Natural killer cell (primary cell): ENCODE measurements around the gene SPP2. TPM values are rescaled to one million over a fixed set of nuclear protein-coding genes. Genes with fewer than 3 reads are reported as not detected.

Source experiments
- ATAC-seq, 3 donors: fragments of 150-1000 bp in 2 of 3; fragments of 200-7000 bp in 1 of 3; cut with Tn5 transposase; 1 replicate in 1 of 3; 2 replicates in 2 of 3; pipeline ENCODE4 v1.10.0; 2021; ENCODE audit warnings: mild to moderate bottlenecking in 2 of 3, moderate library complexity in 2 of 3
- DNase-seq, 2 donors: peaks; one replicate each; pipeline versions ENCODE4 v3.0.0 to v3.0.0-alpha.2; 2013 to 2021; ENCODE audit warnings: mixed read lengths in 1 of 2
- H3K27ac ChIP-seq: one replicate; pipeline ENCODE4 v1.5.1; 2013; ENCODE audit warnings: mild to moderate bottlenecking, low read length
- H3K27me3 ChIP-seq: one replicate; pipeline ENCODE4 v1.6.1; 2013; ENCODE audit warnings: low read length; ENCODE audit not compliant: control insufficient read depth, insufficient read depth
- H3K36me3 ChIP-seq: one replicate; pipeline ENCODE4 v1.6.1; 2013; ENCODE audit warnings: low read length; ENCODE audit not compliant: control insufficient read depth, insufficient read depth
- H3K4me1 ChIP-seq: one replicate; pipeline ENCODE4 v1.6.1; 2013; ENCODE audit warnings: low read length; ENCODE audit not compliant: control insufficient read depth, insufficient read depth
- H3K4me3 ChIP-seq: one replicate; pipeline ENCODE4 v1.5.1; 2013; ENCODE audit warnings: low read length
- H3K9me3 ChIP-seq: one replicate; pipeline ENCODE4 v1.6.1; 2013; ENCODE audit warnings: low read length; ENCODE audit not compliant: control insufficient read depth, insufficient read depth
- H3K27ac Mint-ChIP-seq, 2 donors: one replicate each; pipeline ENCODE4 v1.8.0; 2022; ENCODE audit warnings: mild to moderate bottlenecking in 2 of 2, mixed read lengths in 2 of 2, moderate library complexity in 1 of 2
- H3K27me3 Mint-ChIP-seq, 2 donors: one replicate each; pipeline ENCODE4 v1.8.0; 2022; ENCODE audit warnings: low read depth in 2 of 2, mixed read lengths in 2 of 2
- H3K36me3 Mint-ChIP-seq: one replicate; pipeline ENCODE4 v1.8.0; 2022; ENCODE audit warnings: mixed read lengths
- H3K4me1 Mint-ChIP-seq, 2 donors: one replicate each; pipeline ENCODE4 v1.8.0; 2022; ENCODE audit warnings: mixed read lengths in 2 of 2
- H3K4me3 Mint-ChIP-seq: one replicate; pipeline ENCODE4 v1.8.0; 2022; ENCODE audit warnings: mild to moderate bottlenecking, moderate library complexity, mixed read lengths
- H3K9me3 Mint-ChIP-seq, 2 donors: one replicate each; pipeline ENCODE4 v1.8.0; 2022; ENCODE audit warnings: mixed read lengths in 2 of 2
- CTCF ChIP-seq: fragments of 200-600 bp; IDR thresholded peaks from one replicate; pipeline ENCODE4 v1.8.0; 2022; ENCODE audit warnings: antibody characterized with exemption
- WGBS: methylation state at CpG from one replicate; pipeline ENCODE4 v1.1.7; 2013; ENCODE audit warnings: missing lambda C conversion rate; ENCODE audit not compliant: insufficient coverage; 5-methylcytosine and 5-hydroxymethylcytosine counted together
- intact Hi-C: fragments of 100-400 bp; cut with micrococcal nuclease; formaldehyde crosslinking; loops from one replicate; pipeline ENCODE4 v1.14.2; 2022
- total RNA-seq, 4 donors: library from RNA; stranded (reverse); fragments of 120-200 nt in 1 of 4; gene quantifications; one replicate each; pipeline versions ENCODE4 v1.2.3 to v1.2.4, GENCODE V29; 2013 to 2022

SPP2 gene
- total RNA-seq, 3 donors from 2014 or later (not counting 1 experiment from before 2014, with no cell fraction given) = not detected

DNA sequence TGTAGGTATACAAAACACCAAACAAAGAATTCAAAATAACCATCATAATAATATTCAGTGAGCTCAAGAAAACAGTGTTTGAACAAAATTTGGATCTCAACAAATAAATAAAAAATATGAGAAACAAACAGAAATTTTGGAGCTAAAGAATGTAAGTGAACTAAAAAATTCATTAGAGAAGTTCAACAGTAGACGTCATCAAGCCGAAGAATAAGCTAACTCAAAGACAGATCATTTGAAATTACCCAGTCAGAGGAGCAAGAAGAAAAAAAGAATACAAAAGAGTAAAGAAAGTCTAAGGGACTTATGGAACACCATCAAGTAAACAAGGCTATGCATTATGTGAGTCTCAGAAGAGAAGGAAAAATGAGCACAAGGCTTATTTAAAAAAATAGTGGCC lies 16.6 kb upstream of the SPP2 start:
- intact Hi-C loops = loop anchor here (2.0 to 5.0 kb wide), 3 partner anchors 43 to 388 kb away; no protein-coding TSS in a partner anchor
- Mint-ChIP-seq H3K36me3 (peaks cover 38% of the 10 kb centered on the region), H3K4me1 (peaks cover 47 to 49% of the 10 kb centered on the region in 2 donors), H3K27me3 (no peaks in the 10 kb centered on the region), H3K9me3 (peaks cover 10 to 11% of the 10 kb centered on the region in 2 donors), H3K4me3 (no peak overlapping the region), H3K27ac (no peak overlapping the region)
- Histone ChIP-seq H3K36me3 (no peaks in the 10 kb centered on the region), H3K27me3 (no peaks in the 10 kb centered on the region), H3K4me1 (peaks cover 24% of the 10 kb centered on the region), H3K4me3 (no peak overlapping the region), H3K9me3 (peaks cover 11% of the 10 kb centered on the region), H3K27ac (no peak overlapping the region)
- 100% methylated on average over 2 of the region's 2 CpGs for WGBS
- DNase-seq (no peak), ATAC-seq (no peak)
- no peak for TF ChIP-seq CTCF

GRCh38 chr2:234038076-234038802 lies 12.3 kb upstream of the SPP2 start:
- H3K27me3 Mint-ChIP-seq = no peaks in the 10 kb centered on the region
- no peak overlapping the region for H3K27ac Mint-ChIP-seq
- H3K36me3 ChIP-seq = no peaks in the 10 kb centered on the region
- DNase-seq = no peak
- WGBS = 100% methylated on average over 1 of the region's 2 CpGs
- H3K27me3 ChIP-seq = no peaks in the 10 kb centered on the region
- H3K4me3 ChIP-seq = no peak overlapping the region
- H3K27ac ChIP-seq = no peak overlapping the region
- peaks cover 10 to 14% of the 10 kb centered on the region in 2 donors for H3K4me1 Mint-ChIP-seq
- intact Hi-C loops = no loop called here
- peaks cover 37% of the 10 kb centered on the region for H3K36me3 Mint-ChIP-seq
- peaks cover 4% of the 10 kb centered on the region for H3K4me1 ChIP-seq
- H3K4me3 Mint-ChIP-seq = no peak overlapping the region
- no peak for TF ChIP-seq CTCF
- H3K9me3 Mint-ChIP-seq = peaks cover 10 to 11% of the 10 kb centered on the region in 2 donors
- peaks cover 8% of the 10 kb centered on the region for H3K9me3 ChIP-seq
- no peak for ATAC-seq

- Histone ChIP-seq H3K27me3 (no peaks in the 10 kb centered on the region), H3K9me3 (no peaks in the 10 kb centered on the region), H3K4me1 (no peaks in the 10 kb centered on the region), H3K36me3 (no peaks in the 10 kb centered on the region), H3K4me3 (no peak overlapping the region), H3K27ac (no peak overlapping the region)
- TF ChIP-seq CTCF = no peak
- DNase-seq = no peak
- Mint-ChIP-seq H3K9me3 (no peaks in the 10 kb centered on the region), H3K4me3 (no peak overlapping the region), H3K36me3 (no peaks in the 10 kb centered on the region), H3K27ac (no peak overlapping the region), H3K4me1 (peaks cover 0 to 5% of the 10 kb centered on the region in 2 donors), H3K27me3 (no peaks in the 10 kb centered on the region)
- no CpG with 5 or more reads among the region's 1 CpG for WGBS
- intact Hi-C loops = no loop called here
- ATAC-seq = no peak
Observed at GRCh38 chr2:234044157-234044556, 6.3 kb upstream of the SPP2 start.

- Mint-ChIP-seq H3K27ac (no peak overlapping the region), H3K9me3 (no peaks in the 10 kb centered on the region), H3K27me3 (peaks cover 0 to 7% of the 10 kb centered on the region in 2 donors), H3K36me3 (no peaks in the 10 kb centered on the region), H3K4me3 (no peak overlapping the region), H3K4me1 (peaks cover 6 to 9% of the 10 kb centered on the region in 2 donors)
- H3K9me3 ChIP-seq = no peaks in the 10 kb centered on the region
- no peaks in the 10 kb centered on the region for H3K36me3 ChIP-seq
- H3K27me3 ChIP-seq = no peaks in the 10 kb centered on the region
- intact Hi-C loops = no loop called here
- 97% methylated on average over 3 of the region's 3 CpGs for WGBS
- DNase-seq (no peak), ATAC-seq (no peak)
- H3K4me1 ChIP-seq = no peaks in the 10 kb centered on the region
- H3K27ac ChIP-seq = no peak overlapping the region
- TF ChIP-seq CTCF = no peak
- no peak overlapping the region for H3K4me3 ChIP-seq
Observed at GRCh38 chr2:234046521-234046920, 4.0 kb upstream of the SPP2 start.
